ENCODE measurements around the gene SELENOP. TPM values are rescaled to one million over a fixed set of nuclear protein-coding genes. Genes with fewer than 3 reads are reported as not detected.

Gene SELENOP
- total and polyA plus RNA-seq, 9 of the 15 experiments (the other 6 are each of a cell fraction or from before 2014, with no cell fraction given): 3.2 to 6.3 (median 4.5) TPM

DNA sequence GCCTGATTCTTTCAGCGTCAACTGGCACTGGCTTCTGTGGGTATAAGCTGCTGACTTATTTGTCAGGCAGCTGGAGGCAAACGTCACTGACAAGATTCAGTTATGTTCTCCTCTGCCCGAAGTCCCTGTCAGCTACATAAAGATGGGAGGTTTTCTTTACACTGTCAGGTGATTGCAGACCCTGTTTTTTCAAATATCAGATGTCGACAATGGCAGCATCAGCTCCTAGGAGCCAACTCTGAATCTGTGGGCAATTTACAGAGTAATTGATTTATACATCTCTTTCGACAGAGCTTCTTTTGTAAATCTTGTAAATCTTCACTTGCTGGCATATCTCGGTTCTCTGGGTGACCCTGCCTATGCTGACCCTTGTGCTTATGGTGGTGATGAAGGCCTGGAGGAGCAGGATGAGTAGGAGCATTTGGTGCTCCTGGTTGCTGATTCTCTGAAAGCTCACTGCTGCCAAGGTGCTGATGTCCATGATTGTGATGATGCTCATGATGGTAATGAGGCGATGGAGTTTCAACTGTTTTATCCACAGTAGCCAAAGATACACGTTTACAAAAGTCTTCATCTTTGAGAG lies 10.9 kb downstream of the SELENOP start:
- H3K9me3 ChIP-seq (replicated peaks; ENCODE audit: control insufficient read depth, insufficient read depth, low read depth, low read length): no peaks in the 10 kb centered on the region
- ATAC-seq (no peak), DNase-seq (ENCODE audit: extremely low read depth in 1 of 4, low spot score in 3 of 4) (no peak), FAIRE-seq (no peak)
- no peaks in the 10 kb centered on the region for H4K20me1 ChIP-seq (replicated peaks; ENCODE audit: control insufficient read depth, insufficient read depth, low read length)
- ChIA-PET CTCF (ENCODE audit: low intra/inter-chr PET ratio) (no interaction called here), POLR2A (interaction anchor here (0.6 to 2.2 kb wide), 5 partner anchors 10 to 75 kb away, joined by 3 to 17 read pairs (median 3); partner anchors contain the start of gene SELENOP)
- no peak overlapping the region for H3K4me2 ChIP-seq (ENCODE audit: insufficient read depth, low read length)
- H3K27ac ChIP-seq (ENCODE audit: extremely low read depth, low read depth, low read length): no peak overlapping the region
- no peak overlapping the region for H3K4me3 ChIP-seq
- H3K27me3 ChIP-seq (ENCODE audit: control insufficient read depth in 2 of 2, insufficient read depth in 2 of 2, low read length in 2 of 2): no peaks in the 10 kb centered on the region
- H3K9ac ChIP-seq (ENCODE audit: insufficient read depth in 1 of 2, low read depth in 2 of 2, low read length in 2 of 2): no peak overlapping the region
- TF ChIP-seq MYNN (IDR thresholded peaks at IDR 0.05) (no peak), MYNN (CRISPR knock-in tag; IDR thresholded peaks at IDR 0.05) (no peak), MEF2A (IDR thresholded peaks at IDR 0.05; ENCODE audit: control insufficient read depth, low read depth, low read length) (no peak), STAT5A (IDR thresholded peaks at IDR 0.05; ENCODE audit: borderline replicate concordance, low read length) (no peak), ZNF75A (CRISPR knock-in tag; IDR thresholded peaks at IDR 0.05) (no peak), SMARCA5 (IDR thresholded peaks at IDR 0.05) (no peak), ZNF384 (IDR thresholded peaks at IDR 0.05; ENCODE audit: low read depth, low read length) (no peak), NR2C2 (CRISPR knock-in tag; IDR thresholded peaks at IDR 0.05) (no peak), NR2C2 (tag; IDR thresholded peaks at IDR 0.05) (no peak)
- TF ChIP-seq, protein P1, sequence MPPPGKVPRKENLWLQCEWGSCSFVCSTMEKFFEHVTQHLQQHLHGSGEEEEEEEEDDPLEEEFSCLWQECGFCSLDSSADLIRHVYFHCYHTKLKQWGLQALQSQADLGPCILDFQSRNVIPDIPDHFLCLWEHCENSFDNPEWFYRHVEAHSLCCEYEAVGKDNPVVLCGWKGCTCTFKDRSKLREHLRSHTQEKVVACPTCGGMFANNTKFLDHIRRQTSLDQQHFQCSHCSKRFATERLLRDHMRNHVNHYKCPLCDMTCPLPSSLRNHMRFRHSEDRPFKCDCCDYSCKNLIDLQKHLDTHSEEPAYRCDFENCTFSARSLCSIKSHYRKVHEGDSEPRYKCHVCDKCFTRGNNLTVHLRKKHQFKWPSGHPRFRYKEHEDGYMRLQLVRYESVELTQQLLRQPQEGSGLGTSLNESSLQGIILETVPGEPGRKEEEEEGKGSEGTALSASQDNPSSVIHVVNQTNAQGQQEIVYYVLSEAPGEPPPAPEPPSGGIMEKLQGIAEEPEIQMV (tag; conservative IDR thresholded peaks at IDR 0.05; ENCODE audit: low read depth): no peak
- TF ChIP-seq, protein P2, sequence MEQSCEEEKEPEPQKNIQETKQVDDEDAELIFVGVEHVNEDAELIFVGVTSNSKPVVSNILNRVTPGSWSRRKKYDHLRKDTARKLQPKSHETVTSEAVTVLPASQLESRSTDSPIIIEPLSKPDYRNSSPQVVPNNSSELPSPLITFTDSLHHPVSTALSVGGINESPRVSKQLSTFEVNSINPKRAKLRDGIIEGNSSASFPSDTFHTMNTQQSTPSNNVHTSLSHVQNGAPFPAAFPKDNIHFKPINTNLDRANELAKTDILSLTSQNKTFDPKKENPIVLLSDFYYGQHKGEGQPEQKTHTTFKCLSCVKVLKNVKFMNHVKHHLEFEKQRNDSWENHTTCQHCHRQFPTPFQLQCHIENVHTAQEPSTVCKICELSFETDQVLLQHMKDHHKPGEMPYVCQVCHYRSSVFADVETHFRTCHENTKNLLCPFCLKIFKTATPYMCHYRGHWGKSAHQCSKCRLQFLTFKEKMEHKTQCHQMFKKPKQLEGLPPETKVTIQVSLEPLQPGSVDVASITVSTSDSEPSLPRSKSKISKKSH (CRISPR knock-in tag; IDR thresholded peaks at IDR 0.05): no peak
- TF ChIP-seq, protein P3, sequence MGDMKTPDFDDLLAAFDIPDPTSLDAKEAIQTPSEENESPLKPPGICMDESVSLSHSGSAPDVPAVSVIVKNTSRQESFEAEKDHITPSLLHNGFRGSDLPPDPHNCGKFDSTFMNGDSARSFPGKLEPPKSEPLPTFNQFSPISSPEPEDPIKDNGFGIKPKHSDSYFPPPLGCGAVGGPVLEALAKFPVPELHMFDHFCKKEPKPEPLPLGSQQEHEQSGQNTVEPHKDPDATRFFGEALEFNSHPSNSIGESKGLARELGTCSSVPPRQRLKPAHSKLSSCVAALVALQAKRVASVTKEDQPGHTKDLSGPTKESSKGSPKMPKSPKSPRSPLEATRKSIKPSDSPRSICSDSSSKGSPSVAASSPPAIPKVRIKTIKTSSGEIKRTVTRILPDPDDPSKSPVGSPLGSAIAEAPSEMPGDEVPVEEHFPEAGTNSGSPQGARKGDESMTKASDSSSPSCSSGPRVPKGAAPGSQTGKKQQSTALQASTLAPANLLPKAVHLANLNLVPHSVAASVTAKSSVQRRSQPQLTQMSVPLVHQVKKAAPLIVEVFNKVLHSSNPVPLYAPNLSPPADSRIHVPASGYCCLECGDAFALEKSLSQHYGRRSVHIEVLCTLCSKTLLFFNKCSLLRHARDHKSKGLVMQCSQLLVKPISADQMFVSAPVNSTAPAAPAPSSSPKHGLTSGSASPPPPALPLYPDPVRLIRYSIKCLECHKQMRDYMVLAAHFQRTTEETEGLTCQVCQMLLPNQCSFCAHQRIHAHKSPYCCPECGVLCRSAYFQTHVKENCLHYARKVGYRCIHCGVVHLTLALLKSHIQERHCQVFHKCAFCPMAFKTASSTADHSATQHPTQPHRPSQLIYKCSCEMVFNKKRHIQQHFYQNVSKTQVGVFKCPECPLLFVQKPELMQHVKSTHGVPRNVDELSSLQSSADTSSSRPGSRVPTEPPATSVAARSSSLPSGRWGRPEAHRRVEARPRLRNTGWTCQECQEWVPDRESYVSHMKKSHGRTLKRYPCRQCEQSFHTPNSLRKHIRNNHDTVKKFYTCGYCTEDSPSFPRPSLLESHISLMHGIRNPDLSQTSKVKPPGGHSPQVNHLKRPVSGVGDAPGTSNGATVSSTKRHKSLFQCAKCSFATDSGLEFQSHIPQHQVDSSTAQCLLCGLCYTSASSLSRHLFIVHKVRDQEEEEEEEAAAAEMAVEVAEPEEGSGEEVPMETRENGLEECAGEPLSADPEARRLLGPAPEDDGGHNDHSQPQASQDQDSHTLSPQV (IDR thresholded peaks at IDR 0.05): no peak
- TF ChIP-seq, protein P4, sequence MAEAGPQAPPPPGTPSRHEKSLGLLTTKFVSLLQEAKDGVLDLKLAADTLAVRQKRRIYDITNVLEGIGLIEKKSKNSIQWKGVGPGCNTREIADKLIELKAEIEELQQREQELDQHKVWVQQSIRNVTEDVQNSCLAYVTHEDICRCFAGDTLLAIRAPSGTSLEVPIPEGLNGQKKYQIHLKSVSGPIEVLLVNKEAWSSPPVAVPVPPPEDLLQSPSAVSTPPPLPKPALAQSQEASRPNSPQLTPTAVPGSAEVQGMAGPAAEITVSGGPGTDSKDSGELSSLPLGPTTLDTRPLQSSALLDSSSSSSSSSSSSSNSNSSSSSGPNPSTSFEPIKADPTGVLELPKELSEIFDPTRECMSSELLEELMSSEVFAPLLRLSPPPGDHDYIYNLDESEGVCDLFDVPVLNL (CRISPR knock-in tag; IDR thresholded peaks at IDR 0.05; ENCODE audit: low read depth): no peak
- H3K9me1 ChIP-seq (ENCODE audit: control insufficient read depth, insufficient read depth, low read length): no peaks in the 10 kb centered on the region
- no peaks in the 10 kb centered on the region for H3K4me1 ChIP-seq (replicated peaks in 1 of 2; ENCODE audit: control insufficient read depth in 2 of 2, insufficient read depth in 2 of 2, low read length in 2 of 2)
- WGBS (ENCODE audit: insufficient coverage, low coverage, missing lambda C conversion rate): 11% methylated on average over 8 of the region's 8 CpGs
- intact Hi-C loops (cut with micrococcal nuclease) (no loop called here), in situ Hi-C loops (cut with MboI) (no loop called here)
- BruUV-seq (replicated peaks): no TSS peak
- H3K36me3 ChIP-seq (ENCODE audit: control insufficient read depth, insufficient read depth, low read length): no peaks in the 10 kb centered on the region
- H2AFZ ChIP-seq (ENCODE audit: low read depth, low read length): no peak overlapping the region
- no peaks in the 10 kb centered on the region for H3K79me2 ChIP-seq (ENCODE audit: control insufficient read depth, insufficient read depth, low read length)

All from K562 (cell line).